ENCODE results near the gene LRFN4.
"Not testable (repeated sequence)": the region's sequence is repeated elsewhere in the genome, so short reads cannot be mapped to it uniquely, and the experiment has no call there.

The LRFN4 gene

DNA sequence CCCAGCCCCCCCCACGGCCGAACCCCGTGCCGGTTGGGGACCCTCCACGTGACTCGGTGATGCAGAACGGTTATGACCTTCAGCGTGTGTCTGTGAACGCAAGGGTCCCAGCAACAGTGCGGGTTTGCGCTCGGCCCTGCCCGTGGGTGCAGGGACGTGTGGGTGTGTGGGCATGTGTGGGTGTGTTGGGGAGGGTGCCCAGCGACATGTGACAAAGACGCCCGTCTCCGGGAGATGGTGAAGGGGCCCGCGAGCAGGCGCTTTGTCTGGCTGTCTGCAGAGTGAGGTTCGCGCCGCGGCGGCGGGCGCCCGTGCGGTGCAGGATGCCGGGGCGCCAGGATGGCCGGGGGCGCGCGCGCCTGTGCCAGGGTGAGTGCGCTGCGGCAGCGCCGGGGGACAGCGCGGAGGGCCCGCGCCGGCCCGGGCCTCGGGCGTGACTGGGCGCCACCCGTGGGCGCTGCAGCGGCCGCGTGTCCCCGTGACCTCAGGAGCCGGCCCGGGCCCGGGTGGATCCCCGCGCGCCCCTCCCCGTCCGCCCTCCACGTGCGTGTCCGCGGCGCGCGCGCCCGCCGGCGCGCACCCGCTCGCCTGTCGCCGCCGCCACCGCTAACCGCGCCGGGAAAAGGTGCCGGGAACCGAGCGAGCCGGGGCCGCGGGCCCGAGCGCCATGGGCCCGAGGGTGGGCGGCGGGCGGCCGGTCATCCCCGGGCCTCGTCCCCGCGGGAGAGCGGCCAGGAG lies at the start of gene LRFN4:
Gene LRFN4, plus strand, starts transcription at position 569 of the 738 bp plus-strand sequence. CDS start 681 bp downstream, outside the sequence.
- DNase-seq (ENCODE audit: low spot score) = peak; percentile 74

DNA sequence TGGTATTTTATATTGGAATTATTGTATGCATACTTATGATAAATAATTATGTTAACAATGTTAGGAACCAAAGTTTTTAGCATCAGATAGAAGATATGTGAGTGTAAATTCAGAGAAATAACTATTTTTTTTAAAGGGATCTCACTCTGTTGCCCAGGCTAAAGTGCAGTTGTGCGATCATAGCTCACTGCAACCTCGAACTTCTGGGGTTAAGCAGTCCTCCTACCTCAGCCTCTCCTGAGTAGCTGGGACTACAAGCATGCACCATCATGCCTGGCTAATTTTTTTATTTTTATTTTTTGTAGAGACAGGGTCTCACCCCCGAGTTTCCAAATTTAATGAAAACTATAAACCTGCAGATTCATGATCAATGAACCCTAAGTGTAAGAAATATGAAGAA lies 47.3 kb upstream of the LRFN4 start:
- DNase-seq (ENCODE audit: low spot score) = no peak

GRCh38 chr11:66810576-66811185 lies 46.2 kb upstream of the LRFN4 start:
- DNase-seq (ENCODE audit: low spot score) = no peak

- no peak for DNase-seq (ENCODE audit: low spot score)
Measured at GRCh38 chr11:66814678-66815077, 42.2 kb upstream of the LRFN4 start.

- peak; percentile 23 for DNase-seq (ENCODE audit: low spot score)
Measured at GRCh38 chr11:66815646-66816045, 41.2 kb upstream of the LRFN4 start.

DNA sequence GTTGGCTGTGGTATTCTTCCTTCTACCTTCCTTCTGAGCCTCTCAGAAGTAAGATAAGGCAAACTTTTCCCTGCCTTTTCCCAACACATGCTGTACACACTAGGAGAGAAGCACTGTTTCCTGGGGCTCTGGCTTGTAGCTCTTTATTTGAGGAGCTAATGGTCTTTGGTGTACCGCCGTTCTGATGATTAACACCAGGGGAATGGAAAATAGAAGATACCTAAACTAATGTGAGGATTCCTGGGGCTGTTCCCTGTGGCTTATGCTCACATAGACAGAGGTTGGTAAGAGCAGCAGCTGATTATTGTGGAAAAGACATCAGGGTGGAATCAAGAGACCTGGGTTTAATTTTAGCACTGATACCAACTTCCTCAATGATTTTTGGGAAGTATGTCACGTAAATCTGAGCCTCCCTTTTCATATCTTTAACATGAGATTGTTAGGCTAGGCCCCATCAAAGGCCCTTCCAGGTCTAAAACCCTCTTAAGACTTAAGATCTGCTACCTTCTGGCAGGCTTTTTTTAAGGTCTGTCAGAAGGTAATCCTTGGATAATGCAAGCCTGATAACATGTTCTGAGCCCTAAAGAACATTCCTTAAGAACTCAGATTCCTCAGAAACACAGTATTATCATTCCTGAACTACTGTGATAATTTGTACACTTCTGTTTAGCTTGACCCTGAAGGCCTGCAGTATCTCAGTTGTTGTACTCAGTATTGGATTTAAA lies 38.5 kb upstream of the LRFN4 start:
- no peak for DNase-seq (ENCODE audit: low spot score)

DNA sequence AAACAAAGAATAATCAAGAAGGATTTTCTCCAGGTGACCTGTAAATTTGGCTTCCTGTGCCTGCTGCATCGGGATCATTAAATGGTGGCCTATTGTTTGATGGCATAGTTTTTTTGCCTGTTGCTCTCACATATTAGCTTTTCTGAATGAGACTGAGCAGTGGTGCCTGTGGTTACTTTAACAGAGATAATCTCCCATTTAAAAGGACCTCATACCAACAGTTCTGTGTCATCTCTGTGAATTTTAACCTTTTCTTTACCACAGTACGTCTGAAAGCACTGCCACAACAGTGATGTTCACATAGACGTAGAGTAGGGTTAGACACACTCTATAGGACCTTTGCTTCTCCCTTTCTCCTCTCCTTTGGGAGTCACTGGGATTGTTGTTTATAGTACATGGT lies 36.5 kb upstream of the LRFN4 start:
- no peak for DNase-seq (ENCODE audit: low spot score)

- DNase-seq (ENCODE audit: low spot score) = no peak
Measured at GRCh38 chr11:66820901-66821300, 36.0 kb upstream of the LRFN4 start.

DNA sequence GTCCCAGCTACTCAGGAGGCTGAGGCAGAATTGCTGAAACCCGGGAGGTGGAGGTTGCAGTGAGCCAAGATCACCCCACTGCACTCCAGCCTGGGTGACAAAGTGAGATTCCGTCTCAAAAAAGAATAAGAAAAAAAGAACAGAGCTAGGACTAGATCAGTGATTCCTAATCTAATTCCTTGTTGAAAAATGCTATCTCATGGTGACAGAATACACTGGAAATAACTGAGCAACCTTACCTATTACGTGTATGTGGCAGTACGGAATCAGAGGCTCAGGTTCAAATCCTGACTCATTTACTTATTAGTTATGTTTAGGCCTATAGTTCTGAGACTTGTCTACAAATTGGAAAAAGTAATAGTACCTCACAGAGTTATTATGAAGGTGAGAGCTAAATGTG lies 33.2 kb upstream of the LRFN4 start:
- no peak for DNase-seq (ENCODE audit: low spot score)

DNA sequence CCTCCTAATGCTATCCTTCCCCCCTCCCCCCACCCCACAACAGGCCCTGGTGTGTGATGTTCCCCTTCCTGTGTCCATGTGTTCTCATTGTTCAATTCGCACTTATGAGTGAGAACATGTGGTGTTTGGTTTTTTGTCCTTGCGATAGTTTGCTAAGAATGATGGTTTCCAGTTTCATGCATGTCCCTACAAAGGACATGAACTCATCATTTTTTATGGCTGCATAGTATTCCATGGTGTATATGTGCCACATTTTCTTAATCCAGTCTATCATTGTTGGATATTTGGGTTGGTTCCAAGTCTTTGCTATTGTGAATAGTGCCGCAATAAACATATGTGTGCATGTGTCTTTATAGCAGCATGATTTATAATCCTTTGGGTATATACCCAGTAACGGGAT lies 32.3 kb upstream of the LRFN4 start:
- DNase-seq (ENCODE audit: low spot score) = not testable (repeated sequence)

GRCh38 chr11:66834539-66834845 lies 22.4 kb upstream of the LRFN4 start:
- DNase-seq (ENCODE audit: low spot score) = no peak

- DNase-seq (ENCODE audit: low spot score) = no peak
Measured at GRCh38 chr11:66834943-66835342, 21.9 kb upstream of the LRFN4 start.

GRCh38 chr11:66835768-66836405 lies 21.0 kb upstream of the LRFN4 start:
- no peak for DNase-seq (ENCODE audit: low spot score)

DNA sequence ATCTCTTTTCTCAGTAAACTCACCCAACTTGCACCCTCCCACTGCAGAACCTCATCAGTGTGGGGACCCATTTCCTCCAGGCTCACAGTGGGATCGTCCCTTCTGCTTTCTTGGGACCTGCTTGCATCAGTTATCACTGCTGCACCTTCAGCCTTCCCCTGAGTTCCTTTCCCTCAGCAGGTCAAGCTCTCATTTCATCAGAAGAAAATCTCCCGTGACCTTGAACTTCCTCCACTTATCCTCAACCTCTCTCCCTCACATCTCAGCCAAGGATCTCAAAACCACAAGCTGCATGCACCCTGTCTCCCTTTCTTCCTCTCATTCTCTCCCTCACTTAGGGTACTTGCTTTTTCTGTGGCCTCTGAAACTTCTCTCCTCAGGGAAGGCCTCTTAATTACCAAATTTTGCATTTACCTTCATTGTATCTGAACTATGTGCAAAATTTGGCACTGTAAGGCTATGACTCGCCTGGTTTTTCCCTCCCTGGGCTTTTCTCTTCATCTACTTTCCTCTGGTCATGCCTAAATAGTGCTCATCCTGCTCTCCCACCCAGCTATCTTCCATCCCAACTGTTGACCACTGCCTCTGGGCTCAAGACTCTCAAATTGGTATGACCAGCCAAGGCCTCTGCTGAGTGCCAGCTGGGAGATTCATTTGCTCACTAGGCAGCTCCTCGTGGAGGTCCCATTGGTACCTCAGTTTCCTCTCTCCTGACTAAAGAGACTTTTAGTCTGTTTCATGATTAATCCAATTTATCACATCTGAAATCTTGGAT lies 16.4 kb upstream of the LRFN4 start:
- no peak for DNase-seq (ENCODE audit: low spot score)

- DNase-seq (ENCODE audit: low spot score) = no peak
Measured at GRCh38 chr11:66841861-66842260, 15.0 kb upstream of the LRFN4 start.

GRCh38 chr11:66842501-66842895 lies 14.4 kb upstream of the LRFN4 start:
- DNase-seq (ENCODE audit: low spot score) = no peak

DNA sequence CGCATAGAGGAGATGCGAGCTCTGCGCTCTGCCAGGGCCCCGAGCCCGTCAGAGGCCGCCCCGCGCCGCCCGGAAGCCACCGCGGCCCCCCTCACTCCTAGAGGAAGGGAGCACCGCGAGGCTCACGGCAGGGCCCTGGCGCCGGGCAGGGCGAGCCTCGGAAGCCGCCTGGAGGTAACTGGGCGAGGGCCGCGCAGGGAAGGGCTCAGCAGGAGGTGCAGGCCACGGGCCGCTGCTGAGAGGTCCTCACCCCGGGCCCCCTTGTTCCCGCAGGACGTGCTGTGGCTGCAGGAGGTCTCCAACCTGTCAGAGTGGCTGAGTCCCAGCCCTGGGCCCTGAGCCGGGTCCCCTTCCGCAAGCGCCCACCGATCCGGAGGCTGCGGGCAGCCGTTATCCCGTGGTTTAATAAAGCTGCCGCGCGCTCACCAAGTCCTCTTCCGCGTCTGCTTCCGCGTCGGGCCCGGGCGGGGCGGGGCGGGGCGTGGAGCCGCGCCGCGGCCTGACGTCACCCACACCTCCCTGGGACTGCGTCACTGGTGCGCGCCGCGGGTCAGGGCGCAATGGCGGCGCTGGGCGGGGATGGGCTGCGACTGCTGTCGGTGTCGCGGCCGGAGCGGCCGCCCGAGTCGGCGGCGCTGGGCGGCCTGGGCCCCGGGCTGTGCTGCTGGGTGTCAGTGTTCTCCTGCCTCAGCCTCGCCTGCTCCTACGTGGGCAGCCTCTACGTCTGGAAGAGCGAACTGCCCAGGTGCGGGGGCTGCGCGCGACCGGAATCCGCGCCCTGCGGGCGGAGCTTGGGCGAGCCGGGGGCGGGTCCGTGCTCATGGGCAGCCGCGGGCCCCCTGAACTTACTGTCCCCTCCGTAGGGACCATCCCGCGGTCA lies 13.7 kb upstream of the LRFN4 start, which contains the start of gene RCE1:
Gene RCE1, plus strand, starts transcription at position 546 of the 880 bp plus-strand sequence. Its CDS starts 15 bp downstream, at position 561.
- peak; percentile 79 for DNase-seq (ENCODE audit: low spot score)

GRCh38 chr11:66843776-66844495 lies 12.9 kb upstream of the LRFN4 start:
- DNase-seq (ENCODE audit: low spot score) = no peak

DNA sequence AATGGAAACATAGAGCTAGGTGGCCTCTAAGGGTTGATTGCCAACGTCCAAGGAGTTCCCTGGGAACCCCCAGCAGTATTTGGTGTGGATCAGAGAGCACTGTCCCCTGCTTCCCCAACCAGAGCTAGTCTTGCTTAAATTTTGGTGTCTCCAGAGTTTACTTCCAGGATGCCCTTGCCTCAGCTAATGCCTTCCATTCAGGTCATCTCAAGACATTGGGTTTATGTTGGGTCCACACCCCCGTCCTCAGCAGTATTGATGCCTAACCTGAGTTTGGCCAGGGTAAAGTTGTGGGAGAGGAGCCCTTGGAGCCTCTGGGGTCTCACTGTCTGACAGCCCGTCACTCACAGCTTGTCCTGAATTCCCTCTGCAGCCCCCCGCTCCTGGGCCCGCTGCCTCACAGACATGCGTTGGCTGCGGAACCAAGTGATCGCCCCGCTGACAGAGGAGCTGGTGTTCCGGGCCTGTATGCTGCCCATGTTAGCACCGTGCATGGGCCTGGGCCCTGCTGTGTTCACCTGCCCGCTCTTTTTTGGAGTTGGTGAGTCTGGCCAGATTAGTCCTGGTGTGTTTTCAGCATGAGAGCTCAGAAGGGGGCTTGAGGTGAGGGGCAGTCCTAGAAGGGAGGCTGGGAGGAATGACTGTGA lies 12.2 kb upstream of the LRFN4 start:
- DNase-seq (ENCODE audit: low spot score) = no peak

Data from kidney capillary endothelial cell (primary cell).